GM04503 (cell line): ENCODE results near the gene ENTPD1.

Source experiments
- DNase-seq: peaks from one replicate; pipeline ENCODE4 v3.0.0-alpha.2; 2012; ENCODE audit warnings: low read depth

Gene ENTPD1

GRCh38 chr10:95832216-95833041 is 76.5 kb downstream of the ENTPD1 start:
- DNase-seq = no peak

GRCh38 chr10:95833042-95833610 is 77.2 kb downstream of the ENTPD1 start:
- DNase-seq = no peak

GRCh38 chr10:95834406-95834805 is 78.4 kb downstream of the ENTPD1 start:
- DNase-seq = no peak

DNA sequence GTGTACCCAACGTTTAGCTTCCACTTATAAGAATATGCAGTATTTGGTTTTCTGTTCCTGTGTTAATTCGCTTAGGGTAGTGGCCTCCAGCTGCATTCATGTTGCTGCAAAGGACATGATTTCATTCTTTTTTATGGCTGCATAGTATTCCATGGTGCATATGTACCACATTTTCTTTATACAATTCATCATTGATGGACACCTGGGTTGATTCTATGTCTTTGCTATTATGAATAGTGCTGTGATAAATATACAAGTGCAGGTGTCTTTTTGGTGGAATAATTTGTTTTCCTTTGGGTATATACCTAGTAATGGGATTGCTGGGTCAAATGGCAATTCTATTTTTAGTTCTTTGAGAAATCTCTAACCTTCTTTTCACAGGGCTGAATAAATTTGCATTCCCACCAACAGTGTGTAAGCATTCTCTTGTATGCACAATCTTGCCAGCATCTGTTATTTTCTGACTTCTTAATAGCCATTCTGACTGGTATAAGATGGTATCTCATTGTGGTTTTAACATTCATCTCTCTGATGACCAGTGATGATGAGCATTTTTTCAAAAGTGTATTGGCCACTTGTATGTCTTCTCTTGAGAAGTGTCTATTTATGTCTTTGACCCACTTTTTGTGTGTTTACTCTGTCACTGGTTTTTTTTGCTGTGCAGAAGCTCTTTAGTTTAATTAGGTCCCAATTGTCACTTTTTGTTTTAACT is 79.3 kb downstream of the ENTPD1 start:
- DNase-seq = no peak

- no peak for DNase-seq
Measured at GRCh38 chr10:95835911-95836310, 79.9 kb downstream of the ENTPD1 start.

- DNase-seq = no peak
Measured at GRCh38 chr10:95836610-95837355, 80.8 kb downstream of the ENTPD1 start.

DNA sequence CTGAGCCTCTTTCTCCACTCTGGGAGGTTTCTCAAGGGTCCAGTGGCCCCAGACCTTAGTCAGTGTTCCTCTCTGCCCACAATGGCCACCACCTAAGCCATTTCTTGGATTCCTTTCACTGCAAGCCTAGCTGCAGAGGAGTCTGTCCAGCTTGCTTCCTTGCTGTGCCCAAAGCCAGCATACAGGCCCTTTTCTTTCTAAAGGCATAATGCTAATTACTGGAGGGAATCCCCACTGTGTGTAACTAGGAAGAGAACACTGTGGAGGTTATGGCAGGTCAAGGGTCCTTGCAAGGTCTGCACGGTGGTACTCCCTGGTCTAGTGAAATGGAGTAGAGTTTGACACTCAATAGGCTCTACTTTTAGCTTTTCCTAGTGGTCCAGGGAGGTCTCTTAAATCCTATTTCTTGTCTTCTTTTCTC is 81.4 kb downstream of the ENTPD1 start:
- no peak for DNase-seq

- no peak for DNase-seq
Measured at GRCh38 chr10:95837783-95838182, 81.8 kb downstream of the ENTPD1 start.

DNA sequence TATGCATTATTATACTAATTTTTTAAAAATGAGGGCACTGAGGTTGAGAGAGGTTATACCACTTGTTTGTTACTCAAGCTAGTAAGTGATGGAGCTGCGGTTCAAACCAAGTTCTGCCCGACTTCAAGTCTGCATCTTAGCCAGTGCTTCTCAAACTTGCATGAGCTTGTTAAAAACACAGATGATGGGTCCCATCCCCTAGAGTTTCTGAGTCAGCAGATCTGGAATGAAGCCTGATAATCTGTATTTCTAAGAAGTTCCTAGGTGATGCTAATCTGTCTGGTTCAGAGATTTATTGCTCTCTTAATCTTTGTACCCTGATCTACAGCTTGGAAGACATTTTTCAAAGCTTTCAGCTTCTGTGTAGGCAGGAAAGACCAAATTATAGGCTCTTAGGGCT is 84.2 kb downstream of the ENTPD1 start:
- DNase-seq = no peak

DNA sequence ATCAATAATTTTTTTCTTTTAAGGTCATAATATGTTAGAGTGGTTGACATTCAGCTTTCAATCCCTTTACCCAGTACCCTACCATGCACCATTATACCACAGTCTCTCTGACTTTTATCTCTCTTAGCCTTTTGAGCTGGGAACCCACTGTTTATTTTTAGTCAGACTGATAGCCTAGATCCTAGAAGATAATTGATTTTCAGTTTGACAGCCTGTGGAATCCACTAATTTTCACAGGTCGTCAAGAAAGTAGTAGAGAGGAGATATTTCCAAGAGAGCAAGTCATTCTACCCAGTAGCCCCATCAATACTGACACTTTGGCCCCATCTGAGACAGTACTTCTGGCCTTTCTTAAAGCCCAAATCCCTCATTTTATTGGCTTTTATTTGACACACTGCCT is 84.7 kb downstream of the ENTPD1 start:
- DNase-seq = no peak

GRCh38 chr10:95841661-95842498 is 85.9 kb downstream of the ENTPD1 start:
- DNase-seq = peak; percentile 13

DNA sequence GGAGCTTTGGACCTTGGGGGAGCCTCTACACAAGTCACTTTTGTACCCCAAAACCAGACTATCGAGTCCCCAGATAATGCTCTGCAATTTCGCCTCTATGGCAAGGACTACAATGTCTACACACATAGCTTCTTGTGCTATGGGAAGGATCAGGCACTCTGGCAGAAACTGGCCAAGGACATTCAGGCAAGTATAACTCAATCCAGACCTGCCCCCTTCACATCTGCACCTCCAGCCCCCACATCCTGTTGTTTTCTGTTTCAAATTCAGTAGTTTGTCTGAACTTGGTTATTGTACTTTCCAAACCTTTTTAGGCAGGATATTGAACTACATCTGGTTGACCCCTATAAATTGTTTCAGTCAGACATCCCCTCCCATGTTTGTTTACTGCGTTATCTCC is 89.4 kb downstream of the ENTPD1 start:
- DNase-seq = no peak

DNA sequence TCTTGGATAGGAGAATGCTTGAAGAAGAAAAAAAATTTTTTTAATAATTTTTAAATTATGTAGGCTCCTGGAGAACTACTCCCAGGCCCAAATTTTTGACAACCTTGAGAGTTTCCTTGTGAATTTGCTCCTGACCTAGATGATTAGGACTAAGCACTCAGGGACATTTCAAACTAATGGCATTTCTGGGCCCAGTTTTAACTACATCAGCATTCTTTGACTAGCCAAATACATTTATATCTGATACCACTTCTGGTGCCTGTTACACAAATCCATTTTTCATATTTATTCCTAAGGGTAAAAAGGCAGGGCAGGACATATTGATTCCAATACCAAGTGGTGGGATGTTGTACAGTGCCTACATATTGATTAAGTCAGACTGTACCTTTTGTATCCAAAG is 91.0 kb downstream of the ENTPD1 start:
- DNase-seq = no peak

- no peak for DNase-seq
Measured at GRCh38 chr10:95848841-95849240, 92.9 kb downstream of the ENTPD1 start.

GRCh38 chr10:95850791-95851190 is 94.8 kb downstream of the ENTPD1 start:
- DNase-seq = peak; percentile 14

GRCh38 chr10:95860166-95860940 is 104.4 kb downstream of the ENTPD1 start:
- DNase-seq = no peak

- no peak for DNase-seq
Measured at GRCh38 chr10:95861386-95861785, 105.4 kb downstream of the ENTPD1 start.

DNA sequence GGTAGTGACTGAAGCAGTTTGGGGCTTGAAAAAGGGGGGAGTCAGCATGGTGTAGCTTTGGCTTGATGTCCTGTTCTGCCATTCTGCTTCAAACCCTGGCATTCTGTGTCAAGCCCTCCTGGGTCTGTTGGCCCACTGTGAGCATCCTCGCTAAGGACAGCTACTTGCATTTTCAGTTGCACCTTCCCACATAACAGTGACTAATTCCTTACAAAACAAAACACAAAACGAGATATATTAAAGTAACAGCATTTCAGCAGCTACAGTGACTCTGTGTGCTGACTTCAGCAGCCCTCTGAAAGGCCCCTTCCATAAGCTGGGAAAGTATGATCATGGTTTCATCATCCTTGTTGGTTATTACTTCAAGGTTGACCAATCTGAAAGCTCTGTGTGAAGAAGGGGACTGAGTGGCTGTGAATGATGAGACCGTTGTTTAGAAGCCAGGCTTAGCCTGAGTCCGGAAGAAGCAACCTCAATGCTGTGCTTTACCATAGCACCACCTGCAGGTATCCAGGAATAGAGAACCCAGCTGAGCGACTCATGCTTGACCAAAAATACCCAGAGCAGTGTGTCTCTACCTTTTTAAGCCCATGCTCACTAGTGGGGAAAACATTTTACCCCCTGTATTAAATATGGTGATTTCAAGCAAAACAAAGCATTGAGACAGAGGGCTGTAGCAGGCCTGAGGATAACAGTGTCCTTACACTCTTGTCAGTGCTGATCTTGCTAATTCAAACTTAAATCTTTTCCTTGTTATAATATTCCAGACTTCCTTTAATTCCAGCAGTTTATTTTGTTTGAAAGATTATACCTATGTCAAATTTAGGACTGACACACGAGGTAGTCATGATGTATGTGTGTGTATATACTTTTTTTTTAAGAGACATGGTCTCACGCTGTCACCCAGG is 109.2 kb downstream of the ENTPD1 start:
- DNase-seq = peak; percentile 53

- no peak for DNase-seq
Measured at GRCh38 chr10:95865814-95866466, 110.0 kb downstream of the ENTPD1 start.
